Spleen (tissue), 7 donors: ENCODE results near the gene TMEM272.

Experiments
- CTCF ChIP-seq, 11 experiments: fragments of 200-600 bp in 7 of 11; fragments of 450-650 bp in 4 of 11; sonication (generic) in 4 of 11; IDR thresholded peaks in 8 of 11; conservative IDR thresholded peaks in 3 of 11; 1 replicate in 7 of 11; 2 replicates in 4 of 11; pipeline versions ENCODE4 v1.4.0 to v1.8.0; 2016 to 2021; ENCODE audit warnings: antibody characterized with exemption in 11 of 11, inconsistent platforms in 4 of 11, mild to moderate bottlenecking in 1 of 11
- POLR2AphosphoS5 ChIP-seq, 3 donors: sonication (generic); formaldehyde crosslinking; IDR thresholded peaks; one replicate each; pipeline ENCODE4 v1.5.1; 2017; ENCODE audit warnings: antibody characterized with exemption in 3 of 3
- donor health status: DM: no; HTN: no; CAD: no; lungs with moderate emphysema.
- donor health status: DM: no; HTN: no; CAD: no.
- donor health status: DM: no; HTN: no; CAD: no.

- TF ChIP-seq CTCF (IDR thresholded peaks at IDR 0.05 in 8 of 11, conservative IDR thresholded peaks at IDR 0.05 in 3 of 11) (no peak), POLR2AphosphoS5 (IDR thresholded peaks at IDR 0.05) (no peak)
Observed at GRCh38 chr13:51874651-51875050, 29.7 kb upstream of the TMEM272 start.
